NCI-H2227 treated with DMSO at 0.1 percent for 48 hours (cell line): ENCODE measurements around the gene PTAFR.

Experiments used
- DNase-seq: peaks from one replicate; lab custom pipeline; 2025; lab: John Stamatoyannopoulos, UW

Gene PTAFR, protein sequence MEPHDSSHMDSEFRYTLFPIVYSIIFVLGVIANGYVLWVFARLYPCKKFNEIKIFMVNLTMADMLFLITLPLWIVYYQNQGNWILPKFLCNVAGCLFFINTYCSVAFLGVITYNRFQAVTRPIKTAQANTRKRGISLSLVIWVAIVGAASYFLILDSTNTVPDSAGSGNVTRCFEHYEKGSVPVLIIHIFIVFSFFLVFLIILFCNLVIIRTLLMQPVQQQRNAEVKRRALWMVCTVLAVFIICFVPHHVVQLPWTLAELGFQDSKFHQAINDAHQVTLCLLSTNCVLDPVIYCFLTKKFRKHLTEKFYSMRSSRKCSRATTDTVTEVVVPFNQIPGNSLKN

DNA sequence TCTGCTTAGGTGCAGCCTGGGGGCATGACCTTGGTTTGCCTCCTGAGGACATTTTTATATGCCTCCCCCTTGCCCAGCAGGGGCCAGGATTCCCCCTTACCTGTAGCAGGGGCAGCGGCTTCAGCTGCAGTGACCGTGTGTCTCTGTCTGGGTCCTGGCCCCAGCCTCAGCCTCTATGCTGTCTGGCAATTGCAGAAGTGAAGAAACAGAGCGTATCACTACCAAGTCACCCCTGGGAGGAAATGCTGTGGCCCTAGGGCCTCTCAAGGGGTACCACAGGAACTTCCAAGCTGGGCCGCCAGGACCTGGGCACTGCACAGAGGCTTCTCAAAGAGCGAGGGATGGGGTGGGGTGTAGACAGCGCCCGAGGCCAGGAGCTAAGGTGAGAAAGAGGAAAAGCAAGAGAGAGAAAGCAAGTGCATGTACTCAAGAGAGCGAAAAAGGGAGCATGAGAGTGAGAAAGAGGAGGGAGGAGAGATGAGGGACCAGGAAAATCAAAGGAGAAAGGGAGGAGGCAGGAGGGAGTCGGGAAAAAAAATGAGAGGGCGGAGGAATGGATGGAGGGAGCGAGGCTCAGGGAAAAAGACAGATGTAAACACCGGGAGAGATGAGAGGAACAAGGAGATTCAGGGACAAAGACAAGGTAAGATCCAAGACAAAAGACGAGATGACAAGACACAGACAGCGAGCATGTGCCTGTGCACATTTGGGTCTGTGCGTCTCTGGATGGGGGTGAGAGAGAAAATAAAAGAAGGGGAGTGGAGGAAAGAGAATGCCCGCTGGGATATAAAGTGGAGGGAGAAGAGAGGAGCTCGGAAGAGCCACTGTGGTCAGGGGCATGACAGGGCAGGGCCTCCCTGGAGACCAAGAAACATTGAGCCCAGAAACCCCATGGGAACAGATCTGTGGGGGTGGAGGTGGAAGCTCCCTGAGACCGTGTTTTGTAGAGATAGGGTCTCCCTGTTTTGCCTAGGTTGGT, at the start of gene PTAFR:
TSS of gene PTAFR (minus strand) at position 199 of the 979 bp plus-strand sequence. CDS start 25,669 bp downstream, outside the sequence.
- DNase-seq = peak; percentile 14

GRCh38 chr1:28213315-28213714, 36.8 kb upstream of the PTAFR start:
- DNase-seq = no peak

DNA sequence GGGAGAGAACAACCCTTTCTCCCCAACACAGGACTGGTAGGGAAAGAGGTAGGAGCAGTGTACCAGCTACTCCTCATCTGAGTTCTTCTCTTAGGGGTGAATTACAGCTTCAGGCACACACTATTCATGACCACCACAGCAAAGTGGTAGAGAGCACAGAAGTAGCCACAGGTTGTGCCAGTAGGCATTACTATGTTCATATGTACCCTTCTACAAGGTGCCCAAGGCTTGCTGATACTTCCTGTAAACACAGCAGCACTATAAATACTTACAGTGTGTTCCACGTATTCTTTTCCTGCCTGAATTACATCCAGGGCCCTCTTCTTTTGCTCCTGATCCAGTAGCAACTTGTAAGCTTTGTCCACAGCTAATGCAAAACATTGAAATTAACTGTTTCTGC, 33.2 kb upstream of the PTAFR start:
- no peak for DNase-seq

- DNase-seq = peak; percentile 59
Observed at GRCh38 chr1:28208818-28209441, 32.4 kb upstream of the PTAFR start.

- DNase-seq = no peak
Observed at GRCh38 chr1:28205243-28205642, 28.8 kb upstream of the PTAFR start.

DNA sequence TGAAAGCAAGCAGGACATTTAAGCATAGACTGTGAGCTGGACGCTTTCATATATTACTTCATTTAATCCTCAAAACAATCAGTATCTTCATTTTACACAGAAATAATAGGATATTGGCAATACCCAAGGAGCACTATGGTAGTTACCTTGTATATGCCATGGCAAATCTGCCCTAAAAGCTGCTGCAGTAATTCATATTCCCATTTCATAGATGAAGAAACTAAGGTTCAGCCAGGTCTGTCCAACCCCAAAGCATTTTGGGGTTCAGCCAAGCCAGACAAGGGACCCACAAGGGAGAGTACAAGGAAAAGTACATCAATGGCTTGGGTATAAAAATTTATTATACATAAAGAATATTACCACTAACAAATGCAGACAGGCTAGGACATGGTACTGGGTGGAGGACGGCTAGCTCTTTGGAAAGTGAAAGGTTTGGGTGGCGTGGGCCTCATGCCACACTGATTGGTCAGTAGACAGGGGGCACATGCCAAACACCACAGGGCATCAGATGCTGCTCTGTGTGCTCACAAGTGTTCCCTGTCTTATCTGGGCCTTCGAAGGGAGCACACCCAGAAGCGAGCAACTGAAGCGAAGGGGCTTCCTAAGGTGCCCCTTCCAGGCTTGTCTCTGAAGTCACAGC, 23.9 kb upstream of the PTAFR start:
- DNase-seq = no peak

DNA sequence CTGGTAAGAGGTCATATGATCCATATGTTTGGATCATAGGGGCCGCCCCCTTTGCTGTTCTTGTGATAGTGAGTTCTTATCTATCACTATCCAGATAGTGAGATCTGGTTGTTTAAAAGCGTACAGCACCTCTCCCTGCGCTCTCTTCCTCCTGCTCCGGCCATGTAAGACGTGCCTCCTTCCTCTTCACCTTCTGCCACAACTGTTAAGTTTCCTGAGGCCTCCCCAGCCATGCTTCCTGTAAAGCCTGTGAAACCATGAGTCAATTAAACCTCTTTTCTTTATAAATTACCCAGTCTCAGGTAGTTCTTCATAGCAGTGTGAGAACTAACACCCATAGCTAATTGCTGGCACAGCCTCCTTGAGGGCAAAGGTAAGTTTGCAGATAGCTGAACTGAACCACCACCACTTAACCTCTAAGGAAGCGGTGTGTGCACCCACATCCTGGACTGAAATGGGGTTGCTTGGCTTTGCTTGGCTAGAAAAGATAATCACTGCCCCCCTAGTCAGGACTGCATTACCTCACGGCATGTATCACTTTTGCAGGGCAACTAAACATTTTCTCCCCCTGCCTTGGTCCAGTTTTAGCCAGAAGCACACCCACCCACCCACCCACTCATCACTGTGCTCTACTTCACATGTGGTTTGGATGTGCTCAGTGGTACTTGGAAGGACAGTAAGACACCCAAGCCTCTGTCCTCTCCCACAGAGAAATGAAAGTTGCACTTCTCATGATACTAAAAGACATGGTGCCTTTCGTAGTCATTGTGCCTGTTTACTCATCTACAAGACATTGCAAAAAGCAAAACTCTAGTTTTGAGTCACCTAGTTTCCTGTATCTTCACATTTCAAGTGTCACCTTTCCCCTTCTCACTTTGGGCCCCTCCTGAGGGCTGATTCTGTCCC, 23.1 kb upstream of the PTAFR start:
- DNase-seq = no peak

DNA sequence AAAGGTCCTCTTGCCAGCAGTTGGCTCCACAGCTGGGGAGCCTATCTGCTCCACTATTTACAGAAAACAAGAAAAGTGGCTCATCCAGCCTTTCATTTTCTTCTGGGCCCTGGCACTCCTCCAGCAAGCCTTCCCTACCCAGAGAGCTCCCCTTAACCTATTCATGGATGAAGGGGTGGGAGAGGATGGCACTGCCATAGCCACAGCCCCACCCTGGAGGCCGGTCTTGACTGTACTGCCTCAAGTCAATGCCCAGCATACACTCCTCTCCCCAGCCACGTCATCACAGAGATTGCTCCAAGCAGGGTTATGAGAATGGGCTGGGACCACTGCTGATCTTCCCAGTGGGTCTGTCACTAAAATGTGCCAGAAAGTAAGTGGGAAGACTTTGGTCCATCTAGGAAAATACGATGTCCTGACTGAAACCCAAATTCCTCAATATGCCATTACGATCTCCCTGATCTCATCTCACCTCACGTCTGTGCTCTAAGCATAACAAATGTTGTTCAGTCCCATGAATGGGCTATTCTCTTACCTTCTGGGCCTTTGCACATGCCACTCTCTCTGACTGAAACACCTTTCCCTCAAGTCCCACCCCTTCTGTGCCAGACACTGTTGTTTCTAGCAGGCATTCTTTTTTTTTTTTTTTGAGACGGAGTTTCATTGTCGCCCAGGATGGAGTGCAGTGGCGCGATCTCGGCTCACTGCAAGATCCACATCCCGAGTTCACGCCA, 21.4 kb upstream of the PTAFR start:
- DNase-seq = no peak

GRCh38 chr1:28196330-28196729, 19.8 kb upstream of the PTAFR start:
- DNase-seq = no peak

DNA sequence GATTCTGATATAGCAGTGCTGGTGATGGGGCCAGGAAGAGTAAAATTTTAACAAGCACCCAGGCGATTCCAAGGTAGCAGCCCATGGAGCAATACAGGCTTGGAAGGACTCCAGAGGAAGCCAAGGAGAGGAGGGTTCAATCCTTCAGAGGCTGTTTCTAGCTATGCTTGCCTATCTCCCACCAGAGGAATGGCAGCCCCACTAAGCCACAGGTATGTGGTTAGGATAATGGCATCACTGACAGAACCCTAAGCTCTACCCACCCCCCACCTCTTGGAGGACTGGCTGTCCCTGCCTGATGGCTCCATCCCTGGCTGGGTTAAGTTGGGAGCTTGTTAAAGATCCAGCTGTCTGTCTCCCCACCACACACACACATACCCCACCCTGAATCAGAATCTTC, 19.3 kb upstream of the PTAFR start:
- no peak for DNase-seq

DNA sequence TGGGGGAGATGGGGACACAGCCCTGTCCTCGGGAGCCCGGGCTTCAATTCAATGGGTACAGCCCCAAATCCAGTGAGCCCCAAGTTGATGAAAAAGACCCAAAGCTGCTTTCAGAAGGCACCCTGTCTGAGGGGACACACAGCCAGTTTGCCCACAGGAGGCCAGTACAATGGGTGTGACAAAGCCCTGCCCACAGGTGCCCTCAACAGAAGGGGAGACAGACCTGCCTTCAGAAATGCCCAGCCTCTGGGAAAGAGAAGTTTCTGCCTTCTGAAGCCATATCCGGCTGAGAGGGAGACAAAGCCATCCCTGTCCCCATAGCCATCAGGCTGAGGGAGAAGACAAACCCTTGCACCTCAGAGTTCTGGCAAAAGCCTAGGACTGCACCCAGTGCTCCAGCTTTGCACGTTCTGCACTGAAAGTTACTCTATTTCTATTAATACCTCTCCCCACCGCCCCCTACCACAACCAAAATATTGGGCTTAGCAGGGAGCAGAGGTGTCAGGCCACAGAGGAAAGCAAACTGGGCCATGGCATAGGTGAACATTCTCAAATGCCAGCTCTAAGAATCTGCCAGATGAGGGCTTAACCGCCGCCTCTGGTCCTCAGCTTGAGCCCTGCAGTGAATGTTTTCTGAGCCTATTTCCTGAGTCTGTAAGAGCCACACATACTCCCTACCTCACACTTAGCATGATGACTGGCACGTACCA, 18.0 kb upstream of the PTAFR start:
- DNase-seq = no peak

- DNase-seq = no peak
Observed at GRCh38 chr1:28193701-28194161, 17.2 kb upstream of the PTAFR start.

DNA sequence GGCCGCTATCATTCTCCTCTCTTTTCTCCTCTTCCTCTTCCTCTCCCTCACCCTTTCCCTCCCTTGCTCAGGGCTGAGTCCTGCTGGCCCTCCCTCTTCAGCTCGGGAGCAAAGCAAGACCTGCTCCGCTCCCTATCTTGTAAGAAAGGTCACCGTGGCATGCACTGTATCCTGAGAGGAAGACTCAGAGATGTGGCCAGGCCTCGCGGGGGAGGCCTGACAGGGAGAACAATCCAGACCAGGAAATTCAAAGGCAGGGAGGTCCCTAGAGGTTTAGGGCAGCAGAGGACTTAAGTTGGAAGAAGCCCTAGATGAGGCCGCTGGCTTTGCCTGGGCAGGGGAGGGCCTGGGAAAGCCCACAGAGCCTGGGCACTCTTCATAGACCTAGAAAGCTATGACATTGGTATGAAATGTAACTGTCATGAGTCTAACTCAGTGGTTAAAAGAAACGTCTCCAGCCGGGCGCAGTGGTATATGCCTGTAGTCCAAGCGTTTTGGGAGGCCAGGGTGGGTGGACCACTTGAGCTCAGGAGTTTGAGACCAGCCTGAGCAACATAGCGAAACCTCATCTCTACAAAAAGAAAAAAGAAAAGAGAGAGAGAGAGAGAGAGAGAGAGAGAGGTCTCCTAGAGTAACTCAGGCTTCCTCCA, 14.6 kb upstream of the PTAFR start:
- DNase-seq = no peak

DNA sequence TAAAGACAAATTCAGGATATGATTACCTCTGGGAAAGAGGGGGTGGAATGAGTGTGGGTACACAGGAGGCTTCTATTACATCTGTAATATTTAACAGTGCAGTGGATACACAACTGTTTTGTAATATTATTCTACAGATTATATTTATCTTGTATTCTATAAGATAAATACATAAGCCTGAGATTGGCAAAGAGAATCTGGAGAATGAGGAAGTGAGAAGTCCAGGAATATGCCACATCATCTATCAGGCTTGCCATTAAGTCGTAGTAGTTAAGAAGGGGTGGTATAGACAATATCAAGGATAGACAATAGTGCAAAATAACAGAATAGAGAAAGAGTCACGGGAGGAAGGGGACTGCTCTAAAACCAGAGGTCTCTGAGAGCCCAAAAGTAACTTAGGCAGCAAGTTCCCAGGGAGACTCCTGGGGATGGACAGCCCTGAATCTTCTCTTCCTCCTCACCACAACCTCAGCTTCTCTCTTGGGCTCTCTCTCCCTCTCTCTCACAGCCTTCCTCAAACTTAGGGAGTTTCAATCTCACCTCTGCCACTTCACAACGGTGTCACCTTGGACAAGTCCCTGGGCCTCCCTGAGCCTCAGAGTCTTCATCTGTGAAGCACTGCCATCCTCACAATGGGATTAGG, 14.0 kb upstream of the PTAFR start:
- no peak for DNase-seq

DNA sequence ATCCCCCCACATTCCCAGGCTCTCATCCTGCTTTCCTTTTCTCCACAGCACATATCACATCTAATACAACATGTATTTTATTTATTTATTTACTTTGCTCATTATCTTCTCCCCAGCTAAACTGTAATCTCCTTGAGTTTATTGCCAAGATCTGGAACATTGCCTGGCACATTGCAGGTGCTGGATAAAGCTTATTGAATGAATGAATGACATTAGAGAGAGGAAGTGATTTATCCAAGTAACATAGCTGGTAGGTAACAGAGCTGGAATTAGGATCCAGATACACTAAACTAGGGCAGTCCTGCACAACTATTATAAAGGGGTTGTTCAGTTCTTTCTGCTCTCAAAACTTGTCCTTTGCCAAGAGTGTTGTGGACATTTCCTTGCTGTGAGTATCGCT, 8.6 kb upstream of the PTAFR start:
- DNase-seq = no peak

- no peak for DNase-seq
Observed at GRCh38 chr1:28180306-28181305, 4.1 kb upstream of the PTAFR start.
